ENCODE data around the gene SRPK2.
"Not testable (repeated sequence)": the region's sequence is repeated elsewhere in the genome, so short reads cannot be mapped to it uniquely, and the experiment has no call there.

SRPK2 gene

DNA sequence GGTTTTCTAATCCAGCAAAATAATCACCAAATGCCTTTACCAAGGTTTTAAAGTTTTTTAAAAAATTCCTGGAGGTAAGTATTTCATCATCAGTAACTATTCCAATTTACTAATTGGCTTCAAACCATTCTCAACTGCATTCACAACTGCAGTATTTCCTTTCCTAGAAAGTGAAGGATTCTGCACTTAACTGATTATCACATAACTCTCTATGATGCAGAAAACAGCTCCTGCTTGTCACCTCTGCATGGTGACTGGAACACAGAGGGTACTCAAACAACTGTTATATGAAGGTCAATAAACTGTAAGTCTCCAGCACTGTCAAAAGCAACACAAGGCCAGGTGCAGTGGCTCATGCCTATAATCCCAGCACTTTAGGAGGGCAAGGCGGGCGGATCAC lies 42.6 kb downstream of the SRPK2 start:
- no peaks in the 10 kb centered on the region for H3K36me3 ChIP-seq (replicated peaks)
- H3K27me3 ChIP-seq (replicated peaks), result no peaks in the 10 kb centered on the region
- no peak overlapping the region for H3K4me3 ChIP-seq (ENCODE audit: low read depth, low read length)
- H3K27ac ChIP-seq, result no peak overlapping the region
- no peak for DNase-seq
- no peak for TF ChIP-seq CTCF (IDR thresholded peaks at IDR 0.05; ENCODE audit: low read depth, low read length, missing control alignments)
- in situ Hi-C loops (cut with HindIII; ENCODE audit: low pct_ligation_motif_present, low sequenced_read_pairs), result no loop called here

DNA sequence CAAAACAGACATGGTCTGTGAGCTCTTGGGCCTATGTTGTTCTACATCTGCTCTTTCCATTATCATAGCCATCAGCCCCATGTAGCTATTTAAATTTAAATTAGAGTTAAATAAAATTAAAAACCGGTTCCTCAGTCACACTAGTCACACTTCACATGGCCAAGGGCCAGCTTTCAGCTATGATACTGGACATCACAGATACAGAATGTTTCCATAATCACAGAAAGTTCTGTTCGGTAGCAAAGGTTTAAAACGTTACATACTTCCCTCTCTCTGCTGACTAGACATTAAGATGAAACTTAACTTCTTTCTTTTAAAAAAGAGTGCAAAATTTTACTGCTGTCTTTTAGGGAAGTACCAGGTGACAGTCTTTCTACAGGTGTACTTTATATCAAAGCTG lies 43.0 kb downstream of the SRPK2 start:
- H3K27ac ChIP-seq, result no peak overlapping the region
- no peak overlapping the region for H3K4me3 ChIP-seq (ENCODE audit: low read depth, low read length)
- no peak for TF ChIP-seq CTCF (IDR thresholded peaks at IDR 0.05; ENCODE audit: low read depth, low read length, missing control alignments)
- no peaks in the 10 kb centered on the region for H3K36me3 ChIP-seq (replicated peaks)
- in situ Hi-C loops (cut with HindIII; ENCODE audit: low pct_ligation_motif_present, low sequenced_read_pairs), result no loop called here
- no peaks in the 10 kb centered on the region for H3K27me3 ChIP-seq (replicated peaks)
- DNase-seq, result no peak

- H3K4me3 ChIP-seq (ENCODE audit: low read depth, low read length), result no peak overlapping the region
- no peak overlapping the region for H3K27ac ChIP-seq
- TF ChIP-seq CTCF (IDR thresholded peaks at IDR 0.05; ENCODE audit: low read depth, low read length, missing control alignments), result no peak
- DNase-seq, result no peak
- in situ Hi-C loops (cut with HindIII; ENCODE audit: low pct_ligation_motif_present, low sequenced_read_pairs), result no loop called here
- no peaks in the 10 kb centered on the region for H3K36me3 ChIP-seq (replicated peaks)
- H3K27me3 ChIP-seq (replicated peaks), result no peaks in the 10 kb centered on the region
Measured at GRCh38 chr7:105345003-105345402, 43.7 kb downstream of the SRPK2 start.

DNA sequence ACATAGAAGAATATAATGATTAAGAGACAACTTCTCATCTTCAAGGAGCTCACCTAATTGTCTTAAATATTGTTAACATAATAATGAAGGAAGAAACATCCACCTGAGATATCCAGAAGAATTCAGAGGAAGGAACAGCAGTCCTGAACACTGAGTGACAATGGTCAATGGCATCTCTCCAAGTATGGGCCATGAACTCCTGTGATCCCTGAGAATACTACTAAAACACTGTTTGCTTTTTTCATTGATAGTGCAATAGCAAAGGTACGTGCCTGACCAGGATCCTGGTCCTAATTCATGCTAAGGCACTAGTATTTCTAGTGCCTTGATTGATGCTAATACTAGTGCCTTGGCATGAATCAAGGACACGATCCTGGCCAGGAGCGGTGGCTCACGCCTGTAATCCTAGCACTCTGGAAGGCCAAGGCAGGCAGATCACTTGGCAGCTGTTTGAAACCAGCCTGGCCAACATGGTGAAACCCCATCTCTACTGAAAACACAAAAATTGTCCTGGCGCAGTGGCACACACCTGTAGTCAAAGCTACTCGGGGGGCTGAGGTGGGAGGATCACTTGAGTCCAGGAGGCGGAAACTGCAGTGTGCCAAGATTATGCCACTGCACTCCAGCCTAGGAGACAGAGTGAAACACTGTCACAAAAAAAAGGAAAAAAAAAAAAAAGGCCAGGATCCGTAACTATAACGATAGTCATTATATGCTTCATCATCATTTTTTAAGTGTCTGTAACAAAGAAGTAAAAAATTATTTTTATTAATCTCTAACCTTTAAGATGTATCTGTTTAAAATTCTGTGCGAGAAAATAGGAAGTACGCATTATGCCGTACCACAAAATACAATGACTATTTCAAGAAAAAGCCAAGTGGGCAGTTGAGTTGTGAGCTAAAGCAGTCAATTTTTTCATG lies 49.1 kb downstream of the SRPK2 start:
- no peak for DNase-seq
- Histone ChIP-seq H3K36me3 (replicated peaks) (no peaks in the 10 kb centered on the region), H3K27me3 (replicated peaks) (no peaks in the 10 kb centered on the region), H3K27ac (no peak overlapping the region), H3K4me3 (ENCODE audit: low read depth, low read length) (no peak overlapping the region)
- in situ Hi-C loops (cut with HindIII; ENCODE audit: low pct_ligation_motif_present, low sequenced_read_pairs), result no loop called here
- TF ChIP-seq CTCF (IDR thresholded peaks at IDR 0.05; ENCODE audit: low read depth, low read length, missing control alignments), result no peak

- no peaks in the 10 kb centered on the region for H3K27me3 ChIP-seq (replicated peaks)
- no peak overlapping the region for H3K4me3 ChIP-seq (ENCODE audit: low read depth, low read length)
- in situ Hi-C loops (cut with HindIII; ENCODE audit: low pct_ligation_motif_present, low sequenced_read_pairs), result no loop called here
- no peaks in the 10 kb centered on the region for H3K36me3 ChIP-seq (replicated peaks)
- H3K27ac ChIP-seq, result no peak overlapping the region
- DNase-seq, result no peak
- no peak for TF ChIP-seq CTCF (IDR thresholded peaks at IDR 0.05; ENCODE audit: low read depth, low read length, missing control alignments)
Measured at GRCh38 chr7:105337529-105337928, 51.2 kb downstream of the SRPK2 start.

- in situ Hi-C loops (cut with HindIII; ENCODE audit: low pct_ligation_motif_present, low sequenced_read_pairs), result no loop called here
- DNase-seq, result no peak
- Histone ChIP-seq H3K36me3 (replicated peaks) (no peaks in the 10 kb centered on the region), H3K27ac (no peak overlapping the region), H3K27me3 (replicated peaks) (no peaks in the 10 kb centered on the region), H3K4me3 (ENCODE audit: low read depth, low read length) (no peak overlapping the region)
- no peak for TF ChIP-seq CTCF (IDR thresholded peaks at IDR 0.05; ENCODE audit: low read depth, low read length, missing control alignments)
Measured at GRCh38 chr7:105336009-105336408, 52.7 kb downstream of the SRPK2 start.

DNA sequence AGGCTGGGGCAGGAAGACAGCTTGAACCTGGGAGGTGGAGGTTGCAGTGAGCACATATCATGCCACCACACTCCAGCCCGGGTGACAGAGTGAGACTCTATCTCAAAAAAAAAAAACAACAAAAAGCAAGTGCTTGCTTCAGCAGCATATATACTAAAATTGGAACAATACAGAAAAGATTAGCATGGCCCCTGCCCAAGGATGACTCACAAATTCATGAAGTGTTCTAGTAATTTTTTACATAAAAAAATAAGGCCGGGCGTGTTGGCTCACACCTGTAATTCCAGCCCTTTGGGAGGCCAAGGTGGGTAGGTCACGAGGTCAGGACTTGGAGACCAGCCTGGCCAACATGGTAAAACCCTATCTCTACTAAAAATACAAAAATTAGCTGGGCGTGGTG lies 56.1 kb downstream of the SRPK2 start:
- in situ Hi-C loops (cut with HindIII; ENCODE audit: low pct_ligation_motif_present, low sequenced_read_pairs); H3K4me3 ChIP-seq (ENCODE audit: low read depth, low read length); H3K27me3 ChIP-seq (replicated peaks); H3K27ac ChIP-seq; H3K36me3 ChIP-seq (replicated peaks): not testable (repeated sequence)
- DNase-seq, result peak; percentile 20

Measured in brain microvascular endothelial cell (primary cell).